Activated CD4-positive, alpha-beta T cell treated with anti-CD3 and anti-CD28 coated beads, Interleukin-2, amount 10 ng/mL, durations not matched to agents 7 days and 5 days (primary cell): ENCODE data around the gene SOS1. TPM values are rescaled to one million over a fixed set of nuclear protein-coding genes. Genes with fewer than 3 reads are reported as not detected.

Source experiments
- total RNA-seq, 2 experiments: library from RNA; stranded (reverse); gene quantifications; one replicate each; pipeline ENCODE4 v1.2.3, GENCODE V29; 2021

Gene SOS1
- total RNA-seq, 2 experiments from 2014 or later: 204 to 209 TPM

Other genes starting within 250 kb of the SOS1 start
- 10 to 100 TPM; 10.5 to 10.7 TPM for gene DHX57, start 245.1 kb downstream of the SOS1 start, total RNA-seq
- 1 to 10 TPM; 1.7 to 2.8 TPM for gene MORN2, start 245.1 kb downstream of the SOS1 start, total RNA-seq
- not detected for gene ARHGEF33, start 231.2 kb downstream of the SOS1 start, total RNA-seq
- gene CDKL4, start 122.9 kb upstream of the SOS1 start, total RNA-seq: under 1 TPM; 0.32 to 0.50 TPM